ENCODE data around the gene NRCAM. TPM values are rescaled to one million over a fixed set of nuclear protein-coding genes. Genes with fewer than 3 reads are reported as not detected.

Gene NRCAM
- total and polyA plus RNA-seq, 10 of the 15 experiments (the other 5 are each of a cell fraction or from before 2014, with no cell fraction given), result 0.30 to 2.0 (median 1.0) TPM

DNA sequence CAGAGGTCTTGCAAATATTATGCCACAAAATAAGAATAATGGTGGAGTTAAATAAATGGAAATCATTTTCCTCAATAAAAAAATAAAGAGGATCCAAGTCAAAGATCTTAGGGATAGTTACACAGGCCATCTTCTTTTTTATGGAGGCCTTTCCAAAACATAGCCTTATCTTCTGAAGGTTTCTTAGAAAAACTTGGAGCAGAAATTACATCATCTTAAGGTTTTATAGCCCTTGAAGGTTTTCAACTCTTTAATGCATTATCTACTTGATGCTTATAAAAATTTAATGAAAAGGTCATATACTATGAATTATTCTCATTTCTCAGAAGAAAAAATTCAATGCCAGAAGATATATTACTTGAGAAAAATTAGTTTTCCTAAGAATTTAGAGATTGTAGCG, 231.8 kb downstream of the NRCAM start:
- Histone ChIP-seq H3K4me3 (no peak overlapping the region), H2AFZ (ENCODE audit: control insufficient read depth, low read depth, low read length) (no peak overlapping the region), H3K79me2 (ENCODE audit: control insufficient read depth, insufficient read depth, low read length) (no peaks in the 10 kb centered on the region), H3K4me2 (ENCODE audit: control insufficient read depth, insufficient read depth) (no peak overlapping the region), H3K27me3 (replicated peaks in 1 of 2; ENCODE audit: control insufficient read depth in 2 of 2, insufficient read depth in 2 of 2, low read length in 1 of 2) (no peaks in the 10 kb centered on the region), H3K4me1 (ENCODE audit: control insufficient read depth, insufficient read depth, low read length) (no peaks in the 10 kb centered on the region), H3K9ac (ENCODE audit: control insufficient read depth, insufficient read depth, low read length) (no peak overlapping the region), H3K27ac (ENCODE audit: control insufficient read depth, insufficient read depth) (no peak overlapping the region), H4K20me1 (ENCODE audit: control insufficient read depth, insufficient read depth) (no peaks in the 10 kb centered on the region), H3K9me3 (replicated peaks; ENCODE audit: control insufficient read depth, insufficient read depth, low read length) (no peaks in the 10 kb centered on the region), H3K36me3 (ENCODE audit: control insufficient read depth in 2 of 2, insufficient read depth in 2 of 2, low read length in 1 of 2) (no peaks in the 10 kb centered on the region)
- ChIA-PET CTCF (no interaction called here), SMC1A (ENCODE audit: uncharacterized antibody, unreplicated experiment) (no interaction called here), RAD21 (ENCODE audit: unreplicated experiment) (no interaction called here), POLR2A (no interaction called here)
- in situ Hi-C loops (cut with MboI), result no loop called here
- ATAC-seq, result no peak
- intact Hi-C loops (cut with micrococcal nuclease; ENCODE audit: unreplicated experiment), result no loop called here
- TF ChIP-seq, protein P1, sequence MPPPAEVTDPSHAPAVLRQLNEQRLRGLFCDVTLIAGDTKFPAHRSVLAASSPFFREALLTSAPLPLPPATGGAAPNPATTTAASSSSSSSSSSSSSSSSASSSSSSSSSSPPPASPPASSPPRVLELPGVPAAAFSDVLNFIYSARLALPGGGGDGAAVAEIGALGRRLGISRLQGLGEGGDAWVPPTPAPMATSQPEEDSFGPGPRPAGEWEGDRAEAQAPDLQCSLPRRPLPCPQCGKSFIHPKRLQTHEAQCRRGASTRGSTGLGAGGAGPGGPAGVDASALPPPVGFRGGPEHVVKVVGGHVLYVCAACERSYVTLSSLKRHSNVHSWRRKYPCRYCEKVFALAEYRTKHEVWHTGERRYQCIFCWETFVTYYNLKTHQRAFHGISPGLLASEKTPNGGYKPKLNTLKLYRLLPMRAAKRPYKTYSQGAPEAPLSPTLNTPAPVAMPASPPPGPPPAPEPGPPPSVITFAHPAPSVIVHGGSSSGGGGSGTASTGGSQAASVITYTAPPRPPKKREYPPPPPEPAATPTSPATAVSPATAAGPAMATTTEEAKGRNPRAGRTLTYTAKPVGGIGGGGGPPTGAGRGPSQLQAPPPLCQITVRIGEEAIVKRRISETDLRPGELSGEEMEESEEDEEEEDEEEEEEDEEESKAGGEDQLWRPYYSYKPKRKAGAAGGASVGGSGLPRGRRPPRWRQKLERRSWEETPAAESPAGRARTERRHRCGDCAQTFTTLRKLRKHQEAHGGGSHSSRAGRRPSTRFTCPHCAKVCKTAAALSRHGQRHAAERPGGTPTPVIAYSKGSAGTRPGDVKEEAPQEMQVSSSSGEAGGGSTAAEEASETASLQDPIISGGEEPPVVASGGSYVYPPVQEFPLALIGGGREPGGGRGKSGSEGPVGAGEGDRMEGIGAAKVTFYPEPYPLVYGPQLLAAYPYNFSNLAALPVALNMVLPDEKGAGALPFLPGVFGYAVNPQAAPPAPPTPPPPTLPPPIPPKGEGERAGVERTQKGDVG (CRISPR knock-in tag; IDR thresholded peaks at IDR 0.05), result no peak
- TF ChIP-seq ZBTB11 (CRISPR knock-in tag; IDR thresholded peaks at IDR 0.05), result no peak
- no peak for TF ChIP-seq PAX8 (IDR thresholded peaks at IDR 0.05)
- no peak for TF ChIP-seq KAT2A (conservative IDR thresholded peaks at IDR 0.05; ENCODE audit: control insufficient read depth, low read depth, low read length)
- no peak for TF ChIP-seq CBFB (IDR thresholded peaks at IDR 0.05; ENCODE audit: low read depth)
- no peak for FAIRE-seq
- BruUV-seq (replicated peaks), result no TSS peak
- DNase-seq (ENCODE audit: low read depth, low spot score), result no peak
- 70% methylated on average over 1 of the region's 1 CpG for WGBS (ENCODE audit: insufficient coverage, insufficient replicate concordance, low lambda C conversion rate, missing lambda C conversion rate)
